ENCODE data around the gene VWA3B. TPM values are rescaled to one million over a fixed set of nuclear protein-coding genes. Genes with fewer than 3 reads are reported as not detected.
"Not testable (repeated sequence)": the region's sequence is repeated elsewhere in the genome, so short reads cannot be mapped to it uniquely, and the experiment has no call there.

The VWA3B gene
- total RNA-seq, 2 donors from 2014 or later = not detected

DNA sequence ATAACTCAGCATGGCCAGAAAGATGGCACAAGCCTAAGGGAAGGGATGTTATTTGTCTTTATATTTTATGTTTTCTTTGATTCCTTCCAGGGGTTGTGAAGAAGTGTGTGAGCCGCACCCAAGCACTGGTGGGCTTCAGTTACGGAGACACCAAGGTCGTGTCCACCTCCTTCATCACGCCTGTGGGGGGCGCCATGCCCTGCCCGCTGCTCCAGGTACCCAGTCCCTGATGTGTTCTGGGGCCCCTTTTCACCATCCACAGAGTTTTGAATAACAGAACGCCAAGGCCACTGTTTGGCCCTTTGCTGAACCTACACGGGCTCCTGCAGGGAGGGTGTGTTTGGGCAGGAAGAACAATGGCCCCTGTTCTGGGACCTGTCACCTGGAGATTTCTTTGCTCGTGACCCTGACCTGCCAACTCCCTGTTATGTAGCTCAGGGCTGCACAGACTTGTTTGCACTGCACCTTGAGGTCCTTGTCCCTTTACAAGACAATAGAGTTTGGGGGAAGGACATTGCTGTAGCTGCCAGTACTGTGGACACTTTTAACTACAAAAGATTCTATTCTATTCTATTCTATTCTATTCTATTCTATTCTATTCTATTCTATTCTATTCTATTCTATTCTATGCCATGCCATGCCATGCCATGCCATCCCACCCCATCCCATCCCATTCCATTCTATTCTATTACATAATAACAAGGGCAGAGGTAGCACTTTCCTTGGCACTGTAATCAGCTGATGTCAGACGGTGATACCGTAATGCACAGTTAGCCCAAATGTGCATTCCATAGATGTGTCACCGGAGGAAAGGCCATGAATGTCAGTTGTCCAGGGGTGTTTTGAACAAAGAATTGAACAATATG is 211.1 kb downstream of the VWA3B start:
- no peak overlapping the region for H3K27ac Mint-ChIP-seq
- H3K4me3 Mint-ChIP-seq = no peak overlapping the region
- H3K36me3 Mint-ChIP-seq (ENCODE audit: low read depth) = no peaks in the 10 kb centered on the region
- peaks cover 65% of the 10 kb centered on the region for H3K27me3 Mint-ChIP-seq
- ATAC-seq (no peak), DNase-seq (no peak)
- peaks cover 2% of the 10 kb centered on the region for H3K4me1 Mint-ChIP-seq
- H3K9me3 ChIP-seq (ENCODE audit: control insufficient read depth, low read length, poor library complexity, severe bottlenecking) = no peaks in the 10 kb centered on the region

DNA sequence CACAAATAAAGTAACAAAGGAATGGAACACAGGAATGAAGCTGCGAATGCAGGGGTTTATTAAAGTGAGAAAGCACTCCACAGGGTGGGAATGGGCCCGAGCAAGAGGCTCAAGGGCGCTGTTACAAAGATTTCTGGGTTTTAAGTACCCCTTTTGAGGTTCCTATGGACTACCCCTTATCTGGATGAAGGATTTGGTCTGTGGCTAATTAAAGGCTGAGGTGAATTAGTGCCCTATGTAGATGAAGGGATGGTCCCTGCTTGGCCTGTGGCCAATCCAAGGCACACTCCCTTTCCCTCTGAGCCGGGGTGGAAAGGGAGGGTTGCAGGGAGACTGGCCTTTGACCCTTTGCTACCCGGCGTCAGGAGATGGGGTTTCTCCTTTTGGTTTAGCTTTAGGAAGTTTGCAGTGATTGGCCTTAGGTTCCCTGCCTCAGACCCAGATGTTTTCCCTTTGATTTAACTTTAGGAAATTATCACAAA is 211.8 kb downstream of the VWA3B start:
- Mint-ChIP-seq H3K27me3 (peaks cover 65% of the 10 kb centered on the region), H3K36me3 (ENCODE audit: low read depth) (no peaks in the 10 kb centered on the region), H3K27ac (no peak overlapping the region), H3K4me1 (peaks cover 2% of the 10 kb centered on the region), H3K4me3 (no peak overlapping the region)
- ATAC-seq (no peak), DNase-seq (no peak)
- no peaks in the 10 kb centered on the region for H3K9me3 ChIP-seq (ENCODE audit: control insufficient read depth, low read length, poor library complexity, severe bottlenecking)

DNA sequence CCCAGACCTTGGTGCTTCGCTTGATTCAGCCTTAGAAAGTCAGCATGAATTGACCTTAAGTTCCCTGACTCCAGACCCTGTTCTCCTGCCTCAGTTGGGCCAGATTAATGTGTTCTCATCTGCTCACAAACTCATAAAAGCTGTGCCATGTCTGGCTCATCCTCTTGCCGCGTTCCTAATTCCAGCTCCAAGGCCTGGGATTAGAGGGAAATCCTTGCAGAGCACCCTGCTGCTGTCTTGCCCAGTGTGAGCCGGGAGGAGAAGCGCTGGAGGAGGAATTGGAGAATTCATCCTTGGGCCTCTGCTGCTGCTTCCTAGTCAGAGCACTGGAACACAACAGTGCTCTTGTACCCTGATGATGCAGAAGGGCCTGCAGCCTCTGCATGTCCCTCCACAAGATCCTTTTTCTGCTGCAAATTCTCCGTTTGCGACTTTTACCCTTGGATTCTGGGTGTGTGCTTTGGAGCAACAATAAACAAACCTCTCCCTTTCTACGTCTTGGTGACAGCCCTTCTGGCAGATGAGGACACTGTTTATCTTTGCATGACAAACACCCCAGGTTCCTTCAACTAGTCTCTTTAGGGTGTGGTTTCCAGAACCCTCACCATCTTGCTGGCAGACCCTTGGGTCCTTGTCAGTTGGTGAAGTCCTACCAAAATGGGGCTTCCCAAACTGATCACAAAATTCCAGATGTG is 212.4 kb downstream of the VWA3B start:
- no peaks in the 10 kb centered on the region for H3K9me3 ChIP-seq (ENCODE audit: control insufficient read depth, low read length, poor library complexity, severe bottlenecking)
- H3K4me3 Mint-ChIP-seq = no peak overlapping the region
- peaks cover 61% of the 10 kb centered on the region for H3K27me3 Mint-ChIP-seq
- peaks cover 2% of the 10 kb centered on the region for H3K4me1 Mint-ChIP-seq
- ATAC-seq = no peak
- DNase-seq = no peak
- H3K36me3 Mint-ChIP-seq (ENCODE audit: low read depth) = no peaks in the 10 kb centered on the region
- H3K27ac Mint-ChIP-seq = no peak overlapping the region

DNA sequence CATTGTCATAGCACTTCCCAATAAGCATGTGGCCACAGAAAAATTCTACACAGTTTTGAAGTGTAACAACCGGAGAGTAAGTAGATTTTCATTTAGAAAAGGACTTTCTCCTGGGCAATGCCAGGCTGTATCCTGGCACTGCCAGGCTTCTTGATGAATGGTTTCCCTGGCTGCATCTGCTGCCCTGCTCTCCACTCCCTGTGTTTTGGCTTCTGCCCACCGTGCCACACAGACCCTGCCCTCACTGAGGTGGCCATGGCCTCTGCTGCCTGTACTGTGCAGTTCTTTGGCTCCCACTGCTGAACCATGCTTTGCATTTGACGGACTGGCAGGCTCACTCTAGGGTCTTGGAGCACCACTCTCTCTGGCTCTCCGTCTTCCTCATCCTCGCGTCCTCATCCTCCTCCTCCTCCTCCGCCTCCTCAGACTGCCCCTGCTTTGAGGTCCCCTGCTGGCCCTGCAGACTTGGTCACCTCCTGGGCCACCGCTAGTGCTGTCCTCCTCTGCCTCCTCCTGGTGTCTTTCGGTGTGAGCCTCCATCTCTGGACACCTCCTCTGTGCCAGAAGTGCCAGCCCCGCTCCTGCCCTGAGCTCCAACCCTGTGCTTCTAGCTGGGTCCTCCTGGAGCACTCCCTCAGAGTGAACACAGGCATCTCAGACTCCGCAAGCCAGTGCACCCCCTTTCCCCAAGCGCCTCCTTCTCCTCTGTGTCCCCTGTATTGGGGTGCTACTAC is 213.3 kb downstream of the VWA3B start:
- ATAC-seq = no peak
- Mint-ChIP-seq H3K27ac (no peak overlapping the region), H3K4me3 (no peak overlapping the region), H3K27me3 (peaks cover 59% of the 10 kb centered on the region), H3K36me3 (ENCODE audit: low read depth) (peaks cover 4% of the 10 kb centered on the region), H3K4me1 (peaks cover 2% of the 10 kb centered on the region)
- no peak for DNase-seq
- H3K9me3 ChIP-seq (ENCODE audit: control insufficient read depth, low read length, poor library complexity, severe bottlenecking) = no peaks in the 10 kb centered on the region

DNA sequence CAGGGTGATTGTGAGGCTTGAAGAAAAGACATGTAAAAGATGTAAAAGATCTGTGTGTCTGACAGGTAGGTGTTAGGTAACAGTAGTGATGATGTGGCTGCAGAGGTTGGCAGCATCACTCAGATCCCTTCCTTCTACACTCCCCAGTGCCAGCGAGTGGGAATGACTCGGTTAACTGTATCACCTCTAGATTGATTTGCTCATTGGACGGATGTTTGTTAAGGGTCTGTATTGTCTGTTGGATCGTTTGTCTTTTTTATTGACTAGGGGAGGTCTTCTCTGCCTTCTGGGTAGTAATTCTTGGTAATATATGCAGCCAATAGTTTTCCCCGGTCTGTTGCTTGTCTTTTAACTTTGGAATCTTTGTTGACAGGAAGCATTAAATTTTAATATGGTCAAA is 214.5 kb downstream of the VWA3B start:
- H3K9me3 ChIP-seq (ENCODE audit: control insufficient read depth, low read length, poor library complexity, severe bottlenecking) = no peaks in the 10 kb centered on the region
- ATAC-seq (no peak), DNase-seq (no peak)
- Mint-ChIP-seq H3K4me3 (no peak overlapping the region), H3K36me3 (ENCODE audit: low read depth) (peaks cover 9% of the 10 kb centered on the region), H3K27ac (no peak overlapping the region), H3K4me1 (peaks cover 2% of the 10 kb centered on the region), H3K27me3 (peaks cover 62% of the 10 kb centered on the region)

DNA sequence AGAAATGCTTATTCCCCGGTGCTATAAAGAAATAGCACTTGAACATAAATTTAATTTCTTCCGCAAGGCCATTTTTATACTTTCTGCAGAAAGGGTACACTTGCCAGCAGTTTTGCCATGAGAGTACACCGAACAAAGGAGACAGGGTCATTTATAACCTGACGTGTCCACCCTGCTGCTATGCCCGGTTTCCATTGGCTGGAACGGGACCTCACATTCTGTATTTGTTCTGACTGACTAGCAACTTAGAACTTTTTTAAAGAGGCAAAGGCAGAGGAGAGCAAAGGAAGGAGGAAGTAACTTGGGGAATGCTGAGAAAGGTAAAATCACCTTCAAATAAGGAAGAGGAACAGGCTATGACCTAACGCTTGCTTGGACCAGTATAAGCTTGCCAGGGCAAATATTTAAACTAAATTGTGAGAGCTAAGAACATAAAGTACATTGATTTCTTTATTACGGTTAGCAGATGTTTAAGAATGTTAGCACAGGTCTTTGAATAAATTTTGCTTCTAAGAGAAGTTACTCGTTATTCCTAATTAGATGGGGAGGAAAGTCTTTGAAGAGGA is 220.2 kb downstream of the VWA3B start:
- H3K4me3 Mint-ChIP-seq; H3K27ac Mint-ChIP-seq; ATAC-seq; H3K36me3 Mint-ChIP-seq (ENCODE audit: low read depth); DNase-seq; H3K9me3 ChIP-seq (ENCODE audit: control insufficient read depth, low read length, poor library complexity, severe bottlenecking); H3K4me1 Mint-ChIP-seq: not testable (repeated sequence)
- peaks cover 76% of the 10 kb centered on the region for H3K27me3 Mint-ChIP-seq

DNA sequence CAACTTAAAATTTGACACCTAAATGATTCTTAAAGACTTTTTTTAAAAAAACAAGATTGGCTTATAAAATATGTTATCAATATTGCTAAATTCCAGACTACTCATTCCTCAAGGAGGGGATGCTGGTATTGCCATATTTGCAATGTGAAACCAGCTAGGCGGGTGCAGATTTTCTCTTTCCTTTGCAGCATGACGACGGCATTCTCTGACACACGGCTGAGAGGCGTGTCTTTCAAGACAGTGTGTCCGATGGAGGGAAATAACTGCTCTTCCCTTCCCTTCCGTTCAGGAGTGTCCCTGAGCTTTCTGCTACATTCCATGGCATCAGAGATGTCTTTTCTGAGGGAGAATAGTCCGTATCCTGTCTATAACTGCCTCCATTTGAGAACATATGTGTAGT is 221.1 kb downstream of the VWA3B start:
- H3K36me3 Mint-ChIP-seq (ENCODE audit: low read depth) = peaks cover 9% of the 10 kb centered on the region
- no peak for ATAC-seq

DNA sequence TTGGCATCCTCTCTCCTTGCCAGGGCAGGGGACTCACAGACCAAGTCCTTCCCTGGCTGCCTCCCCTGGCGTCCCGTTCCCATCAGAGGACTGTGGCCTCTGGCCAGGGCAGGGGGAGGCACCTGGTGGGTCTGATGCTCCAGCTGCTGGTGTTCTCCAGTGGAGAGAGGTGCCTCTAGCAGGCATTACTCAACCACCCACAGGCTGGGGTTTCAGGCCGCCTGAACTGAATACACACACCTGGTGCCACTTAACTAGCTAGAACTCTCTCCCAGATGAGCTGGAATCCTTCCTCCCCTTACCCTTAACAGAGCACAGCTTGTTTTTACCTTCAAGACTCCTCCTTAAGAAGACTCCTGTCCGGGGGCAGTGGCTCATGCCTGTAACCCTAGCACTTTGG is 221.6 kb downstream of the VWA3B start:
- H3K27me3 Mint-ChIP-seq = peaks cover 81% of the 10 kb centered on the region
- H3K4me3 Mint-ChIP-seq = no peak overlapping the region
- ATAC-seq (no peak), DNase-seq (no peak)
- H3K27ac Mint-ChIP-seq = no peak overlapping the region
- H3K36me3 Mint-ChIP-seq (ENCODE audit: low read depth) = peaks cover 9% of the 10 kb centered on the region
- no peaks in the 10 kb centered on the region for H3K4me1 Mint-ChIP-seq
- H3K9me3 ChIP-seq (ENCODE audit: control insufficient read depth, low read length, poor library complexity, severe bottlenecking) = no peaks in the 10 kb centered on the region

More for the DNA sequence above, 221.1 kb downstream of the VWA3B start:
- no peak overlapping the region for H3K4me3 Mint-ChIP-seq
- H3K4me1 Mint-ChIP-seq = no peaks in the 10 kb centered on the region
- H3K27ac Mint-ChIP-seq = no peak overlapping the region
- DNase-seq = no peak
- peaks cover 77% of the 10 kb centered on the region for H3K27me3 Mint-ChIP-seq
- no peaks in the 10 kb centered on the region for H3K9me3 ChIP-seq (ENCODE audit: control insufficient read depth, low read length, poor library complexity, severe bottlenecking)

DNA sequence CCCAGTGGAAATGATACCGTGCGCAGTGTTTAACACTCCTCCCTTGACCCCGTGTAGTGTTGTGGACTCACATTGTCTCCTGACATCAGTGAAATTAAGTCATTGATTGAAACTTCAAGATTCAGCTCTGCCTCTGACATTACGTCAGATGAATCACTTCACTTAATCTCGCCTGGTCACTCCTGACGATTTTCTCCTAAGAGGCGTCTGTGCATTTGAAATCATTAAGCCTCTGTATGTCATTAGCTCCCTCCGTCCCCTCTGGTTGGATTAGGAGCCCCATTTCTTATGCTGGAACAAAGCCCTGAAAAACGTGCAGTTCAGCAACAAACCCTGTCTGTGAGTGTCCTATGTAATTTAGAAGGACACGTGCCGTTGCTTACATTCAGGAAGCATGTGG is 222.6 kb downstream of the VWA3B start:
- no peaks in the 10 kb centered on the region for H3K9me3 ChIP-seq (ENCODE audit: control insufficient read depth, low read length, poor library complexity, severe bottlenecking)
- peaks cover 88% of the 10 kb centered on the region for H3K27me3 Mint-ChIP-seq

DNA sequence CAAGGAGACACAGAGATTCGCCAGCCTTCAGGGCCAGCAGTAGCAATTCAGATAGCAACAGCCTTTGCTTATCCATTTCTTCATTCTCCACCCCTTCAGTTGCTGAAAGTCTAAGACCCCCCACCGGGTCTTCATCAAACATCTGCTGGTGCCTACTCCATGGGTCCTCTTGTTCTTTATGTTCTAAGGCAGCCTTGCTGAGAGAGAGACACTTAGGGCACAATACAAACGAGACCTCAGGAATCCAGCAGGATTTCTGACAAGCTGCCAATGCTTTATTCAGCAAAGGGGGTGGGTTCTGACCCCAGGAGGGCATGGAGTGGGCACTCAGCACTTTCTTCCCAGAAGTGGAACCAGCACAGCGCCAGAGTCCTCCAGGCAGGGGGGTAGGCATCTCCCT is 223.0 kb downstream of the VWA3B start:
- no peak overlapping the region for H3K4me3 Mint-ChIP-seq
- peaks cover 6% of the 10 kb centered on the region for H3K36me3 Mint-ChIP-seq (ENCODE audit: low read depth)
- ATAC-seq (no peak), DNase-seq (no peak)
- H3K27me3 Mint-ChIP-seq = peaks cover 84% of the 10 kb centered on the region
- H3K4me1 Mint-ChIP-seq = no peaks in the 10 kb centered on the region
- H3K9me3 ChIP-seq (ENCODE audit: control insufficient read depth, low read length, poor library complexity, severe bottlenecking) = no peaks in the 10 kb centered on the region
- H3K27ac Mint-ChIP-seq = no peak overlapping the region

More for the DNA sequence above, 222.6 kb downstream of the VWA3B start:
- DNase-seq (no peak), ATAC-seq (no peak)
- H3K4me1 Mint-ChIP-seq = no peaks in the 10 kb centered on the region
- H3K4me3 Mint-ChIP-seq = no peak overlapping the region
- H3K36me3 Mint-ChIP-seq (ENCODE audit: low read depth) = peaks cover 9% of the 10 kb centered on the region
- no peak overlapping the region for H3K27ac Mint-ChIP-seq

DNA sequence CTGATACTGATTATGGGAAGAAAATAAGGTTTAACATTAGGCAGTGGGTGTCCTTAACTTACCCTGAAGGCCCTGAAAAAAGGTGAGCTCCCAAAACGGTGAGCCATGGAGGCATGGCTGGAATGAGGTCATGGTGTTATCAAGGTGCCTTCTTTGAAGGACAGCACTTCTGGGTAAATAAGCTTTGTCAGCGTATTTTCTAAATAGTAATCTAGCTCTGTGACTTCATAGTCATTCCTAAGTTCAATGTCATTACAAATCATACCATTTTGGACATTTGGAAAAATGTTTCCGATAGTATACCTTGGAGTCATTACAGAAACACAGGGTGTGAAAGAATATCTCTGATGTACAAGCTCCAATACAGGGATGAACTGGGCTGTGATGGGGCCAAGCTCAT is 224.1 kb downstream of the VWA3B start:
- Mint-ChIP-seq H3K36me3 (ENCODE audit: low read depth) (no peaks in the 10 kb centered on the region), H3K4me1 (no peaks in the 10 kb centered on the region), H3K27ac (no peak overlapping the region), H3K27me3 (peaks cover 73% of the 10 kb centered on the region), H3K4me3 (no peak overlapping the region)
- DNase-seq (no peak), ATAC-seq (no peak)
- H3K9me3 ChIP-seq (ENCODE audit: control insufficient read depth, low read length, poor library complexity, severe bottlenecking) = no peaks in the 10 kb centered on the region

DNA sequence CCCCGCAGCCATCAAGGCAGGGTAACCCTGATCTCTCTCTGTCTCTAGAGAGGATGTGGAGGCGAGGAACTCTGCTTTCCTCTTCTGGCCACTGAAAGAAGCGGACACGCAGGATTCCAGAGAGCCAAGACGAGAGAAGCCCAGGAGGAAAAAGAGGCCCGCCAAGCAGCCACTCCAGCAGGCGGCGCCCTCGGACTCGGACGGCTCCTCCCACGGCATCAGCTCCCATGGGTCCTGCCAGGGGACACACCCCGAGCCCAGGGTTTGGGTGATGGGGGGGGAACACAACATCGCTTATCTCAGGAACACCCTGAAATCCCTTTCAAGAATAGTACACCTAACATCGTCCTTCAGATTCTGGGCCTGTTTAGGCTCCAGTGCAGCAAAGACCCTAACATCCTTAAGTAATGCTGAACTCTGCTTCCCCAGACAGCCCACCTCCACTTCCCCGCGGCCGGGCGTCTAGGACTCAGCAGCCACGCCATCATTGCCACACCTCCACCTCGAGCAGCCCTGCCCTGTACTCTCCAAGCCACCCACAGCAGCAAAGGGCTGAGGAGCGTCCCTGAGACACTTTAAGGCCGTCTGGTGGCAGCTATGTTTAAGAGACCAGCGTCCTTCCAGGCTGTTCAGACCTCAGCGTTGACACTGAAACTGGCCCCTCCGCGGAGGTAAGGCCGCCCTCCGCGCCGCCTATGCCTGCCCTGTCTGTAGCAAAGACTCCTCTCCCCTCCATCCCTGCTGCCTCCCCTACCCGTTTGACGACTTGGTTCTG is 225.0 kb downstream of the VWA3B start:
- Mint-ChIP-seq H3K4me1 (no peaks in the 10 kb centered on the region), H3K36me3 (ENCODE audit: low read depth) (no peaks in the 10 kb centered on the region), H3K27ac (no peak overlapping the region), H3K27me3 (peaks cover 65% of the 10 kb centered on the region), H3K4me3 (no peak overlapping the region)
- H3K9me3 ChIP-seq (ENCODE audit: control insufficient read depth, low read length, poor library complexity, severe bottlenecking) = no peaks in the 10 kb centered on the region
- DNase-seq (no peak), ATAC-seq (no peak)
